Measurements from ENCODE around the gene TUBGCP3. TPM values are rescaled to one million over a fixed set of nuclear protein-coding genes. Genes with fewer than 3 reads are reported as not detected.
"Not testable (repeated sequence)": the region's sequence is repeated elsewhere in the genome, so short reads cannot be mapped to it uniquely, and the experiment has no call there.

The TUBGCP3 gene
- total and polyA plus RNA-seq, 2 experiments from 2014 or later: 12.0 to 12.2 TPM

GRCh38 chr13:112509190-112509589, 78.8 kb downstream of the TUBGCP3 start:
- Histone ChIP-seq H3K9ac (no peak overlapping the region), H3K4me1 (ENCODE audit: insufficient read depth) (no peaks in the 10 kb centered on the region), H3K4me2 (ENCODE audit: unreplicated experiment) (no peak overlapping the region), H3K9me3 (ENCODE audit: low read depth) (no peaks in the 10 kb centered on the region), H3K79me2 (ENCODE audit: insufficient read depth) (no peaks in the 10 kb centered on the region), H3K9me2 (ENCODE audit: insufficient read depth) (no peaks in the 10 kb centered on the region), H3K27ac (no peak overlapping the region), H2AFZ (no peak overlapping the region), H3K27me3 (replicated peaks; ENCODE audit: insufficient read depth) (no peaks in the 10 kb centered on the region), H4K20me1 (ENCODE audit: insufficient read depth) (no peaks in the 10 kb centered on the region), H3F3A (ENCODE audit: insufficient read depth) (no peaks in the 10 kb centered on the region), H3K36me3 (ENCODE audit: low read depth) (0 out of 2 replicates have a peak, but pooled peaks cover 4% of the 10 kb centered on the region), H3K4me3 (no peak overlapping the region)
- TF ChIP-seq EZH2 (IDR thresholded peaks at IDR 0.05; ENCODE audit: insufficient read depth, poor library complexity, severe bottlenecking) (no peak), EZH2phosphoT487 (IDR thresholded peaks at IDR 0.05; ENCODE audit: insufficient read depth, low read depth) (no peak)
- no peak for DNase-seq
- 87 to 90% methylated on average over 6 of the region's 6 CpGs for WGBS, 2 experiments (ENCODE audit: low coverage in 1 of 2, low lambda C conversion rate in 2 of 2, missing lambda C conversion rate in 2 of 2)
- in situ Hi-C loops (cut with MboI): no loop called here

- Histone ChIP-seq H2AFZ (no peak overlapping the region), H3K27me3 (replicated peaks; ENCODE audit: insufficient read depth) (no peaks in the 10 kb centered on the region), H3F3A (ENCODE audit: insufficient read depth) (no peaks in the 10 kb centered on the region), H3K36me3 (ENCODE audit: low read depth) (0 out of 2 replicates have a peak, but pooled peaks cover 15% of the 10 kb centered on the region), H3K4me2 (ENCODE audit: unreplicated experiment) (no peak overlapping the region), H4K20me1 (ENCODE audit: insufficient read depth) (no peaks in the 10 kb centered on the region), H3K27ac (no peak overlapping the region), H3K9ac (no peak overlapping the region), H3K4me3 (no peak overlapping the region), H3K9me3 (ENCODE audit: low read depth) (no peaks in the 10 kb centered on the region), H3K4me1 (ENCODE audit: insufficient read depth) (no peaks in the 10 kb centered on the region), H3K79me2 (ENCODE audit: insufficient read depth) (no peaks in the 10 kb centered on the region), H3K9me2 (ENCODE audit: insufficient read depth) (no peaks in the 10 kb centered on the region)
- in situ Hi-C loops (cut with MboI): no loop called here
- WGBS, 2 experiments (ENCODE audit: low coverage in 1 of 2, low lambda C conversion rate in 2 of 2, missing lambda C conversion rate in 2 of 2): 92 to 97% methylated on average over 8 of the region's 8 CpGs
- peak; percentile 4 for DNase-seq
- TF ChIP-seq EZH2 (IDR thresholded peaks at IDR 0.05; ENCODE audit: insufficient read depth, poor library complexity, severe bottlenecking): no peak
- TF ChIP-seq EZH2phosphoT487 (IDR thresholded peaks at IDR 0.05; ENCODE audit: insufficient read depth, low read depth): no peak
Observed at GRCh38 chr13:112506046-112506445, 81.9 kb downstream of the TUBGCP3 start.

DNA sequence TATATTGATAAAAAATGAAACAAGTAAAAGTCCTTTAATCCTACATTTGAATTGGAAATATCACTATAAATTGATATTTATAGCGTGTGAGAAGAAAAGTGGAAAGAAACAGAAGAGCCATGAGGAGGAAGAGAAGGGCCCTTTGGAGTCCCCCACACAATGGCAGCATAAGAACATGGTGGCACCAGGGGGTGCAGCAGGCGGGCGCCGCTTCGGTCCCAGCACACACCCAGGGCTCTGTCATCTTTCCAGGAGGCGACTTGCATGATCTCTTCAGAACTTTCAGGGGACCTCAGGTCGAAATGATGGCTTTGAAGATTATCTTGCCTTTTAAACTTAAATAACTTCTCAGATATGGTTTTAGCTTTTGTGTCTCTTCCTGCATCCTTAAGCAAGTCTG, 91.8 kb downstream of the TUBGCP3 start:
- H3K27me3 ChIP-seq (replicated peaks; ENCODE audit: insufficient read depth): no peaks in the 10 kb centered on the region
- H3K9me3 ChIP-seq (ENCODE audit: low read depth): no peaks in the 10 kb centered on the region
- in situ Hi-C loops (cut with MboI): no loop called here
- H2AFZ ChIP-seq: no peak overlapping the region
- TF ChIP-seq EZH2phosphoT487 (IDR thresholded peaks at IDR 0.05; ENCODE audit: insufficient read depth, low read depth): no peak
- no peak for TF ChIP-seq EZH2 (IDR thresholded peaks at IDR 0.05; ENCODE audit: insufficient read depth, poor library complexity, severe bottlenecking)
- H3K9ac ChIP-seq: no peak overlapping the region
- no peak for DNase-seq
- H3K4me3 ChIP-seq: no peak overlapping the region
- H3K79me2 ChIP-seq (ENCODE audit: insufficient read depth): no peaks in the 10 kb centered on the region
- H3K27ac ChIP-seq: no peak overlapping the region
- peaks cover 8% of the 10 kb centered on the region; the same call in 1 of the 2 replicates for H3K36me3 ChIP-seq (ENCODE audit: low read depth)
- WGBS, 2 experiments (ENCODE audit: low coverage in 1 of 2, low lambda C conversion rate in 2 of 2, missing lambda C conversion rate in 2 of 2): 96 to 98% methylated on average over 7 of the region's 7 CpGs
- H3K9me2 ChIP-seq (ENCODE audit: insufficient read depth): no peaks in the 10 kb centered on the region
- H3F3A ChIP-seq (ENCODE audit: insufficient read depth): no peaks in the 10 kb centered on the region
- H4K20me1 ChIP-seq (ENCODE audit: insufficient read depth): no peaks in the 10 kb centered on the region
- no peaks in the 10 kb centered on the region for H3K4me1 ChIP-seq (ENCODE audit: insufficient read depth)
- no peak overlapping the region for H3K4me2 ChIP-seq (ENCODE audit: unreplicated experiment)

GRCh38 chr13:112495465-112495864, 92.5 kb downstream of the TUBGCP3 start:
- Histone ChIP-seq H3K9me3 (ENCODE audit: low read depth) (no peaks in the 10 kb centered on the region), H3K79me2 (ENCODE audit: insufficient read depth) (no peaks in the 10 kb centered on the region), H3K4me1 (ENCODE audit: insufficient read depth) (no peaks in the 10 kb centered on the region), H3K36me3 (ENCODE audit: low read depth) (peaks cover 8% of the 10 kb centered on the region; the same call in 1 of the 2 replicates), H3K9ac (no peak overlapping the region), H3K4me3 (no peak overlapping the region), H3K27me3 (replicated peaks; ENCODE audit: insufficient read depth) (no peaks in the 10 kb centered on the region), H3K9me2 (ENCODE audit: insufficient read depth) (no peaks in the 10 kb centered on the region), H3K4me2 (ENCODE audit: unreplicated experiment) (no peak overlapping the region), H4K20me1 (ENCODE audit: insufficient read depth) (no peaks in the 10 kb centered on the region), H3K27ac (no peak overlapping the region), H2AFZ (no peak overlapping the region), H3F3A (ENCODE audit: insufficient read depth) (no peaks in the 10 kb centered on the region)
- WGBS, 2 experiments (ENCODE audit: low coverage in 1 of 2, low lambda C conversion rate in 2 of 2, missing lambda C conversion rate in 2 of 2): 84 to 86% methylated on average over 2 of the region's 2 CpGs
- DNase-seq: no peak
- in situ Hi-C loops (cut with MboI): no loop called here
- no peak for TF ChIP-seq EZH2phosphoT487 (IDR thresholded peaks at IDR 0.05; ENCODE audit: insufficient read depth, low read depth)
- no peak for TF ChIP-seq EZH2 (IDR thresholded peaks at IDR 0.05; ENCODE audit: insufficient read depth, poor library complexity, severe bottlenecking)

DNA sequence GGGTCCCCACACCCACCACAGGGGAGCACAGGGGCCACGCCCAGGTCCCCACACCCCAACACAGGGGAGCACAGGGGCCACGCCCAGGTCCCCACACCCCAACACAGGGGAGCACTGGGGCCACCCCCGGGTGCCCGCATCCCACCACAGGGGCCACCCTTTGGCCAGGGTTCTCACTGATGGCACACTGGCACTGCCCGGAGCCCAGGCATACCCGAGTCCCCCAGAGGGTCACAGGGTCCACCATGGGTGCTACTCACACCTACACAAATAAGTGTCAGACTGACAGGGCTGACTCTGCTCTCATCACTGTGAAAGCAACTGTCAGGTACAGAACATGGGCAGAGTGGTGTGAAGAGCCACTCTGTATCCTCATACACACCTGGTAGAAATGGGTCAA, 98.8 kb downstream of the TUBGCP3 start:
- Histone ChIP-seq H3K27me3 (replicated peaks; ENCODE audit: insufficient read depth) (no peaks in the 10 kb centered on the region), H3K9ac (no peak overlapping the region), H3K9me3 (ENCODE audit: low read depth) (no peaks in the 10 kb centered on the region), H2AFZ (no peak overlapping the region), H3K79me2 (ENCODE audit: insufficient read depth) (no peaks in the 10 kb centered on the region), H3K27ac (no peak overlapping the region), H3K4me1 (ENCODE audit: insufficient read depth) (no peaks in the 10 kb centered on the region), H3K9me2 (ENCODE audit: insufficient read depth) (no peaks in the 10 kb centered on the region), H4K20me1 (ENCODE audit: insufficient read depth) (no peaks in the 10 kb centered on the region), H3K36me3 (ENCODE audit: low read depth) (no peaks in the 10 kb centered on the region), H3K4me3 (no peak overlapping the region), H3F3A (ENCODE audit: insufficient read depth) (no peaks in the 10 kb centered on the region), H3K4me2 (ENCODE audit: unreplicated experiment) (no peak overlapping the region)
- DNase-seq: no peak
- no peak for TF ChIP-seq EZH2phosphoT487 (IDR thresholded peaks at IDR 0.05; ENCODE audit: insufficient read depth, low read depth)
- TF ChIP-seq EZH2 (IDR thresholded peaks at IDR 0.05; ENCODE audit: insufficient read depth, poor library complexity, severe bottlenecking): no peak
- 97 to 98% methylated on average over 3 to 6 of the region's 6 CpGs for WGBS, 2 experiments (ENCODE audit: low coverage in 1 of 2, low lambda C conversion rate in 2 of 2, missing lambda C conversion rate in 2 of 2)
- in situ Hi-C loops (cut with MboI): no loop called here

GRCh38 chr13:112488343-112489050, 99.5 kb downstream of the TUBGCP3 start:
- WGBS, 2 experiments (ENCODE audit: low coverage in 1 of 2, low lambda C conversion rate in 2 of 2, missing lambda C conversion rate in 2 of 2): 99 to 100% methylated on average over 5 to 7 of the region's 7 CpGs
- H2AFZ ChIP-seq; H3K36me3 ChIP-seq (ENCODE audit: low read depth); H3K9me3 ChIP-seq (ENCODE audit: low read depth); H3K79me2 ChIP-seq (ENCODE audit: insufficient read depth); H3F3A ChIP-seq (ENCODE audit: insufficient read depth); H3K4me3 ChIP-seq; H3K27me3 ChIP-seq (replicated peaks; ENCODE audit: insufficient read depth); DNase-seq; H3K4me1 ChIP-seq (ENCODE audit: insufficient read depth); H3K27ac ChIP-seq; H3K9ac ChIP-seq; in situ Hi-C loops (cut with MboI); H4K20me1 ChIP-seq (ENCODE audit: insufficient read depth); H3K9me2 ChIP-seq (ENCODE audit: insufficient read depth); H3K4me2 ChIP-seq (ENCODE audit: unreplicated experiment): not testable (repeated sequence)
